Large intestine (tissue), 3 donors: Measurements from ENCODE around the gene GGT5. TPM values are rescaled to one million over a fixed set of nuclear protein-coding genes. Genes with fewer than 3 reads are reported as not detected.
"Not testable (repeated sequence)": the region's sequence is repeated elsewhere in the genome, so short reads cannot be mapped to it uniquely, and the experiment has no call there.

ENCODE experiments used
- DNase-seq, 2 donors: peaks; one replicate each; pipeline versions ENCODE4 v3.0.0 to v3.0.0-alpha.2; 2013
- H3K27ac ChIP-seq: one replicate; pipeline ENCODE4 v1.5.1; 2013; ENCODE audit warnings: low read length
- H3K27me3 ChIP-seq: 2 replicates; pipeline ENCODE4 v1.6.1; 2013; ENCODE audit warnings: low read length; ENCODE audit not compliant: control insufficient read depth, insufficient read depth
- H3K36me3 ChIP-seq: 2 replicates; pipeline ENCODE4 v1.6.1; 2013; ENCODE audit warnings: low read length; ENCODE audit not compliant: control insufficient read depth, insufficient read depth
- H3K4me1 ChIP-seq: one replicate; pipeline ENCODE4 v1.6.1; 2013; ENCODE audit warnings: low read length; ENCODE audit not compliant: control insufficient read depth, insufficient read depth
- H3K4me3 ChIP-seq: one replicate; pipeline ENCODE4 v1.5.1; 2013; ENCODE audit warnings: low read length
- H3K9me3 ChIP-seq: one replicate; pipeline ENCODE4 v1.6.1; 2013; ENCODE audit warnings: mild to moderate bottlenecking, low read depth, low read length, moderate library complexity; ENCODE audit not compliant: control insufficient read depth
- WGBS: methylation state at CpG from one replicate; pipeline ENCODE4 v1.1.5; 2013; ENCODE audit warnings: low lambda C conversion rate; ENCODE audit not compliant: insufficient coverage; 5-methylcytosine and 5-hydroxymethylcytosine counted together
- polyA plus RNA-seq: library from polyadenylated mRNA; unstranded; fragments of 120-200 nt; gene quantifications from one replicate; pipeline ENCODE4 v1.2.1, GENCODE V29; 2013

GGT5 gene
- polyA plus RNA-seq, 1 donor = 9.2 TPM

DNA sequence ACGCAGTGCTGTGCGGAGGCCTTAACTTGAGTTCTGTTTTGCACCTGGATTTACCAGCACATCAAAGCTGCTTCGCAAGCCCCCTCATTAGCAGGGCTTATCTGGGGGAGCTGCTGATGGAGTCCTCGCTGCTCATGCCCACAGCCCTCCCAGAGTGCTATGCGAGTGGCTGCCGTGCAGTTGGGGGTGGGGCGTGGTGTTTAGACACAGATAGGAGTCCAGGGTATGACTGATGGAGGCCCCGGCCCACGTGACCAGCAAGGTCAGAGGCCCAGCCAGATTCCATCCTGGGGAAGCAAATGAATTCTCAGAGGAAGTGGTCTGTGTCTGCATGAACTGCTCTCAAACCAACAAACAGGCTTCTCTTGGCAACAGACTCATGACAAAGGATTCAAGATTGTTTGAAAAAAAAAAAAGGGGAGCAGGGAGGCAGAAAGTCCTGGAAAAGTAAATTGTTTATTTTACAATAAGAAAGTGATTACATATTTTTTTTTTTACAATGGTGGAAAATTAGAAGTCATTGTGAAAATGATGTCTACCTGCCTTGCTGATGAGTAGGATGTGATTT is 19.5 kb upstream of the GGT5 start:
- H3K27ac ChIP-seq, H3K4me3 ChIP-seq, H3K36me3 ChIP-seq, H3K4me1 ChIP-seq, H3K9me3 ChIP-seq, H3K27me3 ChIP-seq: not testable (repeated sequence)
- WGBS = no CpG with 5 or more reads among the region's 9 CpGs
- peak in 1 of 2 donors; percentile 31 for DNase-seq

DNA sequence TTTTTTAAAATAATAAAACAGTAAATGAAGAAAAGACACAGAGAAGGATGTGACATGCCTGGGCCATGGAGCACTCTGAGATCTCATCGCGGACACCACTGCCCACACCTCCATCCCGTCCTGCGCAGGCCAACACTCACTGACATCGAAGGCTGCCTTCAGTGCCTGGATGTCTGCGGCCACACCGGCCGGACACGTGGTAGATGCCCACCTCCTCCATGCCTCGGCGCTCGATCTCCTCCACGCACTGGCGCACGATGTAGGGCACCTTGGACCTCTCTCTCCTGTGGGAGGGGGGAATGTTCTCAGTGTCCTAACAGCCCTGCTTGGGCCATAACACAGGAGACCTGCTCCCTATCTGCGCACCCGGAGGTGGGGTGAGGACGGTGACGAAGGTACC is 18.6 kb upstream of the GGT5 start:
- H3K27ac ChIP-seq, H3K4me1 ChIP-seq, H3K9me3 ChIP-seq, H3K36me3 ChIP-seq, DNase-seq, H3K4me3 ChIP-seq, H3K27me3 ChIP-seq: not testable (repeated sequence)
- WGBS = no CpG with 5 or more reads among the region's 19 CpGs

DNA sequence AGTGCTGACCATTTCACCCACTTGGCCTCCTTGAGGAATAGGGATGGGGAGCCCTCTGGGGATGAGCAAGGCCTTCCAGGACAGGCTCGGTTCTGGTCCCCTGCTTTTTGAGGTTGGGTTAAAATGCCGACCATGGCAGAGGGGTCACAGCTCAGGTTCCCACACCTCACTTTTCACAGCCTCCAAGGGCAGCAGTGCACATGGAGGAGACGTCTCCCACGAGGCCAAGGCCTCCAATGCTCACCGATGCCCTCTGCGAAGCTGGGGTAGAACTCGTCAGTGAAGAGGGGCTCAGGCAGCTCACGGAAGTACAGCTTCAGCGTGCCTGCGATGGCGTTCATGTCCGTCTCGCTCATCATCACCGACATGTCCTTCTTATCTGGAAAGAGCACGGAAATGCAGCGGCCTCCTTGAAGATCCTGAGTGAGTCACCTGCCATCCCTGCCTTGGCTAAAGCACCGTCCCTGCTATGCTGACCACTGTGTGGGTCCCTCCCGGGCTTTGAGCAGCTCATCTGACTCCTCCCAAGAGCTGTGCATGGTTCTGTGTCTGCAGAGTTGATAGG is 17.4 kb upstream of the GGT5 start:
- H3K27ac ChIP-seq, H3K4me3 ChIP-seq, DNase-seq, H3K9me3 ChIP-seq, H3K27me3 ChIP-seq, H3K4me1 ChIP-seq, H3K36me3 ChIP-seq: not testable (repeated sequence)
- no CpG with 5 or more reads among the region's 18 CpGs for WGBS

DNA sequence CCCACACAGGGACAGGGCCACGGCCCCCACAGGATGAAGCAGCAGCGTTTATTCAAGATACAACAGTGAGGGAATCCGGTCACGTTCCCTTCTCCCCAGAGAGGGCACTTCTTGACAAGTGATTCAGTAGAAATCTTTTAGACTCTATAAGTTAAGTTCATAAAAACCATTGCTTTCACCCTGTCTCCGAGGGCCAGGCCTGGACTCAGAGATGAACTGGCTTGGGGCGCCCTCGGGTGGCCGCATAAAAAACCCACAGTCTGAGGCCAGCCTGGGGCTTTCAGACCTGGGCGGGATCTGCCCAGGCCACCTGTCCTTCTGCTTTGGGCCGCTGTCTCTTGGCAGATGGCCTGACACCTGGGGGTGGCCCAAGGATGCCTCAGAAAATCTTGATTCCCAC is 14.6 kb upstream of the GGT5 start:
- not testable (repeated sequence) for H3K9me3 ChIP-seq, H3K4me3 ChIP-seq, H3K4me1 ChIP-seq, H3K27ac ChIP-seq, H3K27me3 ChIP-seq, H3K36me3 ChIP-seq
- peak; percentile 53 to 67 for DNase-seq
- WGBS = no CpG with 5 or more reads among the region's 10 CpGs

DNA sequence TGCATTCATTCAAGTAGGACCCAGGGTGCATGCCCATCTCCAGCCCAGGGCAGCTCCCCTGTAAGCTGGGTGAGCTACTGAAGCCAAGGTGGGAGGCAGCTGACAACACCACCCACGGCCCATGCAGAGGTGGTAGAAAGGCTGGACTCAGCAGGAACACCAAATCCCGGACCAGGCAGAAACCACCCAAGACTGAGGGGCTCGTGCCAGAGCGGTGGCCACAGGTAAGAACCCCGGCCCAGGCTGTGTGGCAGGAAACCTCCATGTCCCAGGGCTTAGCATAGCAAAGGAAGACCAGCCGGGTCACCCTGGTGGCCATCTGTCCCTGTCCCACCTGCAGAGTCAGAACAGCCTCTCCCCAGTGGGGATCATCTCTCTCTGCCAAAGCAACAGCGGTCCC is 11.9 kb upstream of the GGT5 start:
- H3K27me3 ChIP-seq, DNase-seq, H3K4me1 ChIP-seq, H3K27ac ChIP-seq, H3K4me3 ChIP-seq, H3K9me3 ChIP-seq, H3K36me3 ChIP-seq: not testable (repeated sequence)
- WGBS = no CpG with 5 or more reads among the region's 7 CpGs

DNA sequence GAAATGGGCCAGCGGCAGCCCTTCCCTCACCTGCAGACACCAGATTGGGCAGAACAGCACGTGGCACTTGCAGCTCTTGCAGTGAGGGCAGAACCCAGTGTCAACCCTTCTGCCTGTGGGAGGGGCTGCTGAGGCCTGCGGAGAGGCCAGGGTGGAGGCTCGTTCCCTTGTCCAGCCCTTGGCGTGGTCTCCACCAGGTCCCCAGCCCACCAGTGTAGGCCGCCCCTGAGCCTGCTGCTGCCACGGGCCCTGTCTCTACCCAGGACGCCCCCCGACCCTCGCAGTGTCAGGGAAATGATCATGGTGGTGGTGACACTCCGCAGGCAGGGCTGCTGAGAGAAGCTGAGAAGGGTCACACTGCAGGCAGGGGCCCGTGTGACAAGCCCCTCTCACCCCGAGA is 11.3 kb upstream of the GGT5 start:
- not testable (repeated sequence) for H3K4me1 ChIP-seq, H3K36me3 ChIP-seq, H3K27me3 ChIP-seq, H3K4me3 ChIP-seq, H3K27ac ChIP-seq, DNase-seq, H3K9me3 ChIP-seq
- WGBS = no CpG with 5 or more reads among the region's 13 CpGs

DNA sequence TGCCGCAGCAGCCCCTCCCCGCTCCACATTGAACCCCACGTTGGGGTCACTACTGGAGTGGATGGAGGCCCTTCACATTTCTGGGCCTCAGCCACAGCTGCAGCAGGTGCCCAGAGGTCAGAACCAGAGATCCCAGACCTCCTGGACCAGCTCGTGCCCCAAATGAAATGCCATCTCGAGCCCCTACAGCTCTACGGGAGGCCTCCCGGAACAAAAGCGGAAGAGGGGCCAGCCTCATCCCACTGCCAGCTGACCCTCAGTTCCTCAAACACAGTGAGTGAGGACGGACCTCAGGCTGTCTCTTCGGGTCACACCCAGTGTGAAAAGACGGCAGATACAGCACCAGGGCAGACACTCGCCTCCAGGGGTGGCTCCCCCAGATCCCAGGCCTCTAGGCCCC is 8.2 kb upstream of the GGT5 start:
- H3K4me3 ChIP-seq, DNase-seq, H3K27me3 ChIP-seq, H3K27ac ChIP-seq, H3K36me3 ChIP-seq, H3K4me1 ChIP-seq, H3K9me3 ChIP-seq: not testable (repeated sequence)
- no CpG with 5 or more reads among the region's 12 CpGs for WGBS

DNA sequence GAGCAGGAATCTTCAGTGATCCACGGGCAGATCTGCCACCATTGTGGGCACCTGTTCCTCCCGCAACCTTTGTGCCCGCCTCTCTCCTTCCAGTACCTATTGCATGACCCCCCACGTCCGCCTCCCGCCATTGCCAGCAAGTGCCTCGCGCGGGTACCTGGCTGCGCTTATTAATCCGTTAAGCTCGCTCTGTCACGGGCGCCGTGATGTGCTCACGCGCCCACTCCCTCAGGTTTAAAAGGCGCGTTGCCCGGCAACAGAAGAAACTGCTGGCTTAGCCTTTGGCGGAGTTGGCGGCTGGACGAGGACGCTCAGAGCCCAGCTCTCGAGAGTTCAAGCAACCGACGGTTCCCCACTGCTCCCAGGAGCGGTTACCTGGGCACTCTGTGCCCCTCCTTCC is 6.4 kb upstream of the GGT5 start:
- H3K36me3 ChIP-seq, DNase-seq, H3K4me1 ChIP-seq, H3K27ac ChIP-seq, H3K9me3 ChIP-seq, H3K27me3 ChIP-seq, H3K4me3 ChIP-seq: not testable (repeated sequence)
- no CpG with 5 or more reads among the region's 28 CpGs for WGBS

DNA sequence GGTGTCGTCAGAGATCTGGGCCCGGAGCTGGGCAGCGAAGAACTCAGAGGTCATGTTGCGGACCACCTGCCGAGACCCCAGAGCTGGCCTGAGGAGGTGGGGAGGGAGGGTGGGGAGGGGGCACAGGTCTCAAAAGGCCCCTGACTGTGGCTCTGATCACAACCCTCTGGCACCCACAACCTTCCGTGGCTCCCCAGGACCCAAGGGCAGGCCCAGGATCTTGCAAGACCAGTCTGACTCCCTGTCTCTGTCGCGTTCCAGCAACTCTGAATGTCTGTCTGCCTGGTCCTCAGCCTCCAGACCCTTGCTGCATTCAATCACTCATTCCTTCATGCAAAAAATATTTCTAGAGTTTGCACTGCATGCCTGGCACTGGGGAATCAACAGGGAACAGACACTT is 4.5 kb upstream of the GGT5 start:
- not testable (repeated sequence) for H3K36me3 ChIP-seq, H3K27ac ChIP-seq, H3K9me3 ChIP-seq, DNase-seq, H3K27me3 ChIP-seq, H3K4me3 ChIP-seq
- no CpG with 5 or more reads among the region's 8 CpGs for WGBS
- peaks cover 15% of the 10 kb centered on the region for H3K4me1 ChIP-seq

DNA sequence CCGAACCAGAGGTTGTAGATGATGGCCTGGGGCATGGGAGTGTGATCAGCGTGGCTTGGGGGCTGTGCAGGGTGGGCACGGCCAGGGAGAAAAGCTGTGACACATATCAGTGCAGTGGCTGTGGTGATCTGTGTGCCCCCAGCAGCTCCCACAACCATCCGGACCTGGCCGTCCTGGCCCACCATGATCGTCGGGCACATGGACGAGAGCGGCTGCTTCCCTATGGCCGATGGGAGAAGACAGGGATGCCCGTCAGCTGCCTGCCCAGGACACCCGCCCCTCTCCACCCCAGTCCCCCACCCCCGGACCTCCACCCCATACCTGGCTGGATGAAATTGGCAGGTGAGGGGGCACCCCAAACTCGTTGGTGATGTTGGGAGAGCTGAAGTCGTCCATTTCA is 3.7 kb upstream of the GGT5 start:
- H3K36me3 ChIP-seq, H3K9me3 ChIP-seq, DNase-seq, H3K4me3 ChIP-seq, H3K27me3 ChIP-seq, H3K27ac ChIP-seq: not testable (repeated sequence)
- no CpG with 5 or more reads among the region's 15 CpGs for WGBS
- peaks cover 17% of the 10 kb centered on the region for H3K4me1 ChIP-seq

DNA sequence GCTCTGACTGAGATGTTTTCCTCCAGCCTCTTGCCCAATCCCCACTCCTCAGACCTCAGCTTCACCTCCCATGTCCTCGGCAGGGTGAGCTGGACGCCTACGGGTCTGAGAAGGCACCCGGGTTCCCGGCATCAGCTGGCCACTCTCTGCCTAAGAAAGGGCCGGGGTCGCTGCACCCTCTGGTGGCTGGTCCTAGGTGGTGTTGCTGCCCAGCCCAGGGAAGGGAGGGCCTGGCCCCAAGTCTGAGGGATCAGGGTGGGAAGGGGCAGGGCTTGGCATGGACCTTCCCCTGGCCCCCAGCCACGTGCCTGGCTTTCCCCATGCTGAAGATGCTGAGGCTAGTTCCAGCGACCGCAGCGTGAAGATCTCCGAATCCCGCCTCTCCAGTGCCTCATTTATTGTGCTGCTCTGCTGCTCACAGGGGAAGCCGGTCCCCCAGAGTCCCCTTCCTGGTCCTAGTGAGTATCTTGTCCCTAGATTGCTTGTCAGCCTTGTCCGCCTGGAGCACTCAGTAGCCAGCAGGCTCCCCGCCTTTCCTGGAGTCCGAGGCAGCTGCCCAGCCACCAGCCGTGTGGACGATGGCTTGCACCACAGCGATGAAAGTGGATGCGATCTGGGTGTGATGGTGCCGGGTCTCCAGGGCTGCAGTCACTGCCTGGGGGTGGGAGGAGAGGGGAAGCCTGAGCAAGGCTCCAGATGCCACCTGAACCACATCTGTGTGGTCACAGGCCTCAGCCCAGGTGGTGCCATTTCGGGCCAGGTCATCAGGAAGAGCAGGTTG is 2.9 kb upstream of the GGT5 start:
- Histone ChIP-seq H3K27me3 (no peaks in the 10 kb centered on the region), H3K9me3 (no peaks in the 10 kb centered on the region), H3K36me3 (no peaks in the 10 kb centered on the region), H3K4me3 (no peak overlapping the region), H3K27ac (peak overlapping the region; percentile 44), H3K4me1 (peaks cover 20% of the 10 kb centered on the region)
- DNase-seq = peak; percentile 68 to 76
- no CpG with 5 or more reads among the region's 23 CpGs for WGBS
